HG02571 (cell line): ENCODE measurements around the gene AP1G1.

ENCODE experiments used
- ATAC-seq: cut with Tn5 transposase; IDR thresholded peaks from one replicate; pipeline ENCODE4 v1.9.1; 2021; ENCODE audit warnings: mild to moderate bottlenecking, moderate library complexity; ENCODE audit not compliant: unreplicated experiment

AP1G1 gene

DNA sequence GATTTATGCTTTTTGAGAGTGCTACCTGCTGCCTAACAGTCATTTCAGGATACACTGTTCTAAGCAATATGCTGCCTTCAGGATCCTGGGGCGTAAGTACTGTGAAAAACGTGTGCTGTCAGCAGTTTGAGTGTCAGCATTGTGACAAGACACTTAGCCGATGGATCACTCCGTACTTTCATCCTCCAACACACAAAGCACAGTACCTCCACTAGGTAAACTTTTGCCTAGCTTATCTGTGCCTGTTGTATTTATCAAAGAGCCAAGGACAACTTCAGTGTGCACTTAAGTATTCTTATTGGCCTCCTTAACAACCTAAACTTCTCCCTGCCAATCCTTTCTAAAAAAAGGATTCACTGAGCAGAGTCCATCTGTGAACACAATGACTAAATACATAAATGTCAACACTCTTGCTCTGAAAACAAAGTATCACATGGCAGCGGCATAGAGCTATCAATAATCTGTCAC, 50.3 kb downstream of the AP1G1 start:
- no peak for ATAC-seq

DNA sequence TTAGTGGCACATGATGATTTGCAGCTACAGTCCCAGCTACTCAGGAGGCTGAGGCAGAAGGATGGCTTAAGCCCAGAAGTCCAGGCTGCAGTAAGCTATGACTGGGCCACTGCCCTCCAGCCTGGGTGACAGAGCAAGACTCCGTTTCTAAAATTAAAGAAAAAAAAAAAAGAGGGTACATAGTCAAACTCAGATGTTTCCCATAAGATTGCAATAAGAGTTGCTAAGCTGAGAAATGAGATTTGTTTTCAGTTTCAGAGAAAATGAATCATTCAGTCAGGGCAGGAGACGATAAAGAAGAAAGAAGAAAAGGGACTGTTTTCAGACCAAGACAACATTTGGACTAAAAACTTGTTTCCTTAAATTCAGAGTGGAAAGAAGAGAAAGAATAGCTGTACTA, 54.0 kb downstream of the AP1G1 start:
- ATAC-seq: no peak

DNA sequence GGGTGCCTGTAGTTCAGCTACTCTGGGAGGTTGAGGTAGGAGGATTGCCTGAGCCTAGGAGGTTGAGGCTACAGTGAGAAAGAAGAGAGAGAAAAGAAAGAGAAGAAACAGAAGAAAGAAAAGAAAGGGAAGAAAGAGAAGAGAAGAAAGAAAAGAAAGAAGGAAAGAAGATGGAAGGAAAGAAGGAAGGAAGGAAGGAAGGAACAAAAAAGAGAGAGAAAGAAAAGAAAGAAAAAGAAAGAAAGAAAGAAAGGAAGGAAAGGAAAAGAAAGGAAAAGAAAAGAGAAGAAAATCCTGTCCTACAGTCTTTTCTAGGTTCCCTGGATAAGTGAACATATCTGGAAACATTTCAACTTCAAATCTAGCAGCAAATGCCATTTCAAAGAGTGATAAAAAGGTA, 54.5 kb downstream of the AP1G1 start:
- ATAC-seq: no peak

DNA sequence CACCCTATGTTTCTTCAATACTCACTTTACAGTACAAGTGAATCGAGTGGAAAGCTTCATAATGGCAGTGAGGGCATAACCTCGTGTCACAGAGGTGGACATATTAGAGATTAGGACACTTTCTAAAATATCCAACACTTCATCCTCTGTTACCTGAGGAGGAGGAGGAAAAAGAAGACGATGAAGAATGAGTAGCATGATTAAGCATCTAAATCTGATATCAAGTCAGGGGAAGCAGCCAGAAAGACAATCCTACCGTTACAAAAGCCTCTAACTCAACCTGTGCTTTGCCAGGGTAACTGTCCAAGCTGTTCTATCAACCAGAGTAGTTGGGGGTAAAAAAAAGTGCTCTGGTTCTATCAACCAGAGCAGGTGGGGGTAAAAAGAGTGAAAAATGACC, 60.4 kb downstream of the AP1G1 start:
- ATAC-seq: no peak

DNA sequence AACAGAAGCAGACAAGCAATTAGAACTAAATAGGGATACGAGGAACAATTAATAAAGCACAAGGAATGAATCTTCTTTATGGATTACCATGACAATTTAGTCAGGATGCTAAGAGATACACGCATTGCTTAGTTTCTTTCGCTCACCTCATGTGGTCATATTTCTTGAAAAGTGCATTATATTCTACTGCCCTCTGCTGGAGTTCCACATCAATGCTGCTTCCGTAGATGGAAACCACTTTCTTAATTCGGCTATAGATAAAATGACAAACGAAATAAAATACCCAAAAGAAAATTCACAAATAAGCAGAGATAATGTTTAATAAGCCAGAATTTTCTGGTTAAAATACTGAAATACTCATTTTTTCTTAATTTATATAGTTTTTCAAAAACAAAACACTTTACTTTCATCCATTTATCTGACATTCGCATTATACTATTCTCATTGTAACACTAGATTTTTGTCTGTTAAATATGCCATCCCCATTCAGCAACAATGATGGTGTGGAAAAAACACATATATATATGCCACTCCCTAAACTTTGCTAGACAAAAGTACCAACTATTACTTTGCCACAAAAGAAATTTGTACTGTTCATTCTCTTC, 62.1 kb downstream of the AP1G1 start:
- no peak for ATAC-seq

DNA sequence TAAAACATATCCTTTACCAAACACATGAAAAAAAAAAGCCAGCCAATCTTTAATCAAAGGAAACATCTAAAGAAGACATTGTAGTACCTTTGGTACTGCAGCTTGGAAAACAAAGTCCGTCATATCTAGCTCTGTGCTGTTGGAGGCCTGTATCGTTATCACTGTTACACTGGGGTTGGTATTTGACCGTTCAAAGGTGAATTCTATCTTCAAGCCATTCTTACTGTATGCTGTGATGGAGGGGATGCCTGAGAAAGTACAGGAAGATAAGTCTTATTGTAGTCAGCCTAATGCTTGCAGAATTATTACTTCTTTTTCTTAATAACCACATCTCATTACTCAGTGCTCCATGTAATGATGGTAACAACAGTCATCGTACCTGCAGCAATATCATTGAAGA, 69.8 kb downstream of the AP1G1 start:
- ATAC-seq: no peak

DNA sequence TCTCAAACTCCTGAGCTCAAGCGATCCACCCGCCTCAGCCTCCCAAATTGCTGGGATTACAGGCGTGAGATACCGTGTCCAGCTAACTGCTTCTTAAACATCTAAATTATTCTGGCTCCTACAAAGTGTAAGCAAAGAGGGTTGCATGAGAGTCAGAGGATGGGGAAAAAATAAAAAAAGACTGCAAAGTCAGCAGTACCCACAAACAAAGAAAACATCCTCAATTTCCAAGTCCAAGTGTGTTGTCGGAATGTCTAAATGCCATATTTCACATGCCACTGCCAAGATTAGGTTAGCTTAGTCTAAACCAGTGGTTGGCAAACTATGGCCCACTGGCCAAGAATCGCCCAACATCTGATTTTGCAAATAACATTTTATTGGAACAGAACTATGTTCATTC, 71.1 kb downstream of the AP1G1 start:
- no peak for ATAC-seq

DNA sequence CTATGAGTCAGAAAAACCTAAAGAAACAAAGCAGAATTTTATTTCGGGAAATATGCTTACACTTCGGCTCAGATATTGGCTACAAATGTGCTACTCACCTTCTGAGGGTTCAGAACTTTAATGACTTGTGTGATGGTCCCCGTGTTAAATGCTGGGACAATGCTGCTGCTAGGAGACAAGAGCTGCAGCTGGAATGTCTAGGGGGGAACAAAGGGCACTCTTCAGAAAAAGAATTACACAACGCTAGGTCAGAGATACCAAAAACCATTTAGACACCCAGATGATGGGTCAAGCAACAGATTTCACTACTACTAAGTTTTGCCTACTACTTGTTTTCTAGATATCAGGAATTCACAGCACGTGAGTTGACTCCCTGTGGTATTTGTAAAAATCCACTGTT, 74.1 kb downstream of the AP1G1 start:
- ATAC-seq: no peak

DNA sequence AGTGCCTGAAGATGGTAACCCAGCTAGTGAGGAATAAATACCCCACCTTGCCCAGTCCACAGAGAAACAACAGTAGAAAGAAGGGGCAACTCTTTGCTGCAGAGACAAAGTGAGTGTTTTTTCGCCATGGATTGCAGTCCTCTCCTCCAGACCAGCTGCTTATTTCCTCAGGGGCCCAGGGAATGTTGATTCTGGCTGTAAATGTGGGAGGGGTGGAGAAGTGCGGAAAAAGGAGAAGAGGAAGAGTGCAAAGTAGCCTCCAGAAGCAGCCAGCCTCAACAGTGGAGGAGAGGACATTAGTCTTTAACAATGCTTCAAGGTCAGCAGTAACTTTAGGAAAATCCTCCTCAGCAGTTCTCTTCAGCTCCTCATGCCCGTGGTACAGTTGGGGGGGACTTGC, 76.0 kb downstream of the AP1G1 start:
- ATAC-seq: no peak

DNA sequence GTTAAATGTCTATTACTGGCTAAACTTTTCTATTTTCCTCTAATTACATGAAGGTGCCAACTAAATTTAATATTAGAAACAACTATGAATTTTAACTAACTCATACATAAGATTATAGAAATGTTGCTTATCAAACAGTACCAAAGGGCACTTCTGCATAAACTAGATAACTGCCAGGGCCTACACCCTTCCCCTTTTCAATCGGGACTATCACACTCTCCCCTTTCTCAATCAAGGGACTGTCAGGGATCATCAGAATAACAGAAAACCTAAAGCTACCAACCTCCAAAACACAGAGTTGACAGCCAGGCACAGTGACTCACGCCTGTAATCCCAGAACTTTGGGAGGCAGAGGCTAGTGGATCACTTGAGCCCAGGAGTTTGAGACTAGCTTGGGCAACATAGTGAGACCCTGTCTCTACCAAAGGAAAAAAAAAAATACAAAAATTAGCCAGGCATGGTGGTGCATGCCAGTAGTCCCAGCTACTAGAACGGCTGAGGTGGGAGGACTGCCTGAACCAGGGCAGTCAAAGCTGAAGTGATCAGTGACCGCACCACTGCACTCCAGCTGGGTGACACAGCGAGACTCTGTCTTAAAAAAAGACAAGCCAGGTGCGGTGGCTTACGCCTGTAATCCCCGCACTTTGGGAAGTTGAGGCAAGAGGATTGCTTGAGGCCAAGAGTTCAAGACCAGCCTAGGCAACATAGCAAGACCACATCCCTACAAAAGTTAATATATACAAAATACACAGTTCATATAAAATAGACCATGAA, 80.9 kb downstream of the AP1G1 start:
- no peak for ATAC-seq

DNA sequence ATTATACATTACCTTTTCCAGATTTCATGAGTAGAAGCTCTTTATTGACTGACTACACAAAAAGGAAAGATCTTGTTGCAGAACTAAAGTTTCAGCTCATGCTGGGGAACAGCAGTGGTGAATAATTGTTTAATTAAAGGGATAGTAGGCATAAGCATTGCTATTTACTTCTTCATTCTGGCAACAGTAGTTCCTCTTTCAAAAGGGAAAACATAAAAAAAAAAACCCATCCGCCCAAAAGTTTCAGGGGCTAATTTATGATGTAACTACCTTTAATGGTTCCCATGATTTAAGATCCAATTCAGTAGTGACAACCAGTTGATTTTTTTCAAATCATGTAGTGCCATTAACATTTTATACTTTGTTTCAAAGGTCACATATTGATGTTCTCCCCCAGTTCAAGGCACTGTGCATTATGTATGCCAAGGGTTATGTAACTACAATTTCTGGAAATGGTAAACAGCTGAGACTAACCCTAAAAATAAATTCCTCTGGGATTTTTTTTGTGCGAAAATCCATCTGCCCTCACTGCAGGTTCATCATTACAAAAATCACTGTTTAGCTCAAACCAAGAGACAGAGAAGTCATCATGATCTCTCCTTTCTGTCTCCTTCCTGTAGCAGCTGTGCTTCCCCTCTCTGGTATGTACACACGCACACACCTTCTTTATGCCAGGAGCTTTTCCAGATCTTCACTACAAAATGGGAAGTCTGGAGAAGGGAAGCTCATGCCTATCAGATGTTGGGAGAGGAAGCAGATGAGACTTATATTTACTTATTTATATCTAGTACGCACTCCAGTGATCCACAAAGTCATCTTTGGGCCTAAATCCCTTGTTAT, 81.9 kb downstream of the AP1G1 start:
- no peak for ATAC-seq

DNA sequence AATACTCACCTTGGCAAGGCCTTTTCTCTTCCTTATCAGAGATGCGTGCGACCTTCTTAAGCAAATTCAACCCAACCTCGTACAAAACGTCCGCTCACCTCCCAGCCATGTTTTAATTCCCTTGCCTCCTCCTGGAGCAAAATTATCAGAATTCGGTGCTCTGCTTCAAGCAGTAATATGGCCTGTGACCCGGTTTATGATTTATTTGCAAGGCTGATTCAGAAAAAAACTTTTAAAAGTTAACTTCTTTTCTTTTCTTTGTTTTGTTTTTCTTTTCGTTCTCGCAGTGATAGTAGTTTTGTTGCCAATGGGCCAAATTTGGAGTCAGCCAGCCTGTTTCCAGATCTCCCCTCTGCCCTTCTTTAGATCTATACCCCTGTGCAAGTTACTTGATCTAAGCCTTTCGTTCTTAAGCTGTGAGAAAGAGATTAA, 84.3 kb downstream of the AP1G1 start, which contains the start of gene PHLPP2:
Gene PHLPP2, minus strand, starts transcription at position 382 of the 432 bp plus-strand sequence. CDS start 9,906 bp downstream, outside the sequence.
- no peak for ATAC-seq

DNA sequence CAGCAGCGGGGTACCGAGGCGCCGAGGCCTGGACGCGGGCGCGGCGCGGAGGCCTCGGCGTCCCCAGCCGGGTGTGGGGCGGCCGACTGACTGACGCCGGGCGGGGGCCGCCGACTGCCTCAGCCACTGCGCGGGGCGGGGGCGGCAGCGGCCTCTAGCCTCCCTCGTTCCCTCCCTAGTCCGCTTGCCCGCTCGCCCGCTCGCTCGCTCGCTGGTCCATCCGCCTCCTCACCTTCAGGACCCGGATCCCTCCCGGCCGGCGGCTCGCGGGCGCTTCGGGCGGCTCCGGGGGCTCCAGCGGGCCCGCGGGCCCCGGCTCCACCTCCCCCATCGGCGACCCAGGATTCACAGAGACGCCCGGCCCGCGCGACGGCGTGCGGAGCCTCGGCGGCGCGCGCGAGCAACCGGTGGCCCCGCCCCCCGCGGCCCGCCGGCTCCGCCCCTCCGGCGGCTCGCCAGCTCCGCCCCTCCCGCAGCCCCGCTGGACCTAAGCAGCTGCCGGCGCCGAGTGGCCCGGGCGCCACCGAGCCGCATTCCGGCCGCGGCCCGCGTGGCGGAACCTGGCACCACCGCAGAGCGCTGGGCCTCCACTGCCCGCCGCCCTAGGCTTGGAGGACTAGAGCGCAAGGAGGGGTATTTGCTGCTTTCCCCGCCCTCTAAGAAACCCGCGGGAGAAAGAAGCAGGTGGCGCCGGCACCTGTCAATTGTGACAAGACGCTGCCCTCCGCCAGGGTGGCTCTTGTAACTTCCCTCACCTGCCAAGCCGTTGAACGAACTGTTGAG, 84.9 kb downstream of the AP1G1 start:
- ATAC-seq: peak; percentile 75

DNA sequence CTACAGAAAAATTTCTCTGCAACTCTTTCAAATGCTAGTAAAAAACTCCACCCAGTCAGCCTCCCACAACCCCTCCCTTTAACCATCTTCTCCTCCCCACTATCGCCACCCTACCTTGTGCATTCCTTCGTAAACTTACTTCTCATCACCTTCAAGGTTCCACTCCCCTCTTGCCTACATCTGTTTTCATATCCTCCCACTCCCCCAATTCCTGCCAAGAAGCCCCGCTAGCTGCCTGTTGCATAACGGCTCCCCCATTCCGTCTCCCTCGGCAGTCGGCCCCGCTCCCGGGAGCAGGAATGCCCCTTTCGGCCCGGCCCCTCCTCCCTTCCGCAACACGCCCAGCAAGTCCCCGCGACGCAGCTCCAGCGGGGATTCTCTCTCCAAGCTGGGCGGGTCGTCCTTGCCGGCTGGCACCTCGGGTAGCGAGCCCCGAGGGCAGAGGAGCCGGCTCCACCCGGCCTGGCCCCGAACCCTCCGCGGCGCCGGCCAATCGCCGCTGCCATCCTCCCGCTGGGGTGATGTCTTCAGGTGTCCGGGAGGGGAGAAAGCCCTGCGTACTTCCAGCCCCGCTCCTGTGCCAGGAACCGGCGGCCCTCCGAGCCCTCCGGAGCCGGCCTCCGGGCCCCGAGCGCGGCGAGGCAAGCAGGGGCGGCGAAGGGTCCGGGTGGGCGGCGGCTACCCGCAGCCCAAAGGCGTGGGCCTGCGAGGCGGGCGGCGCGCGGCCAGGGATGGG, 85.7 kb downstream of the AP1G1 start:
- peak; percentile 30 for ATAC-seq

DNA sequence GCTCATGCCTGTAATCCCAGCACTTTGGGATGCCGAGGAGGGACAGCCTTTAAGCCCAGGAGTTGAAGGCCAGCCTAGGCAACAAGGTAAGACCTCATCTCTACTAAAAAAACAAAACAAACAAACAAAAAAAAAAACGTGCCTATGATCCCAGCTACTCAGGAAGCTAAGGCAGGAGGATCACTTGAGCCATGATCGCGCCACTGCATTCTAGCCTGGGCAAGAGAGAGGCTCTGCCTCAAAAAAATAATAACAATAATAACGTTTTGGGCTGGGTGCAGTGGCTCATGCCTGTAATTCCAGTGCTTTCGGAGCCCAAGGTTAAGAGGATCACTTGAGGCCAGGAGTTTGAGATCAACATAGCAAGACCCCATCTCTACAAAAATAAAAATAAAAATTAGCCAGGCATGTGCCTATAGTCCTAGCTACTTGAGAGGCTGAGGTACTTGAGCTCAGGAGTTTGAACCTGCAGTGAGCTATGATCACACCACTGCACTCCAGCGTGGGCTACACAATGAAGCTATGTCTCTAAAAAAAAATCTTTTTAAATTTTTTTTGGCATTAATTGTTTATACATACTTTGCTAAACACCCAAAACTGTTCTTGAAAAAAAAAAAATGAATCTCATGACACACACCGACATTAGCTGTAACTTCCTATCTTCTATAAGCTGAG, 87.4 kb downstream of the AP1G1 start:
- ATAC-seq: no peak

DNA sequence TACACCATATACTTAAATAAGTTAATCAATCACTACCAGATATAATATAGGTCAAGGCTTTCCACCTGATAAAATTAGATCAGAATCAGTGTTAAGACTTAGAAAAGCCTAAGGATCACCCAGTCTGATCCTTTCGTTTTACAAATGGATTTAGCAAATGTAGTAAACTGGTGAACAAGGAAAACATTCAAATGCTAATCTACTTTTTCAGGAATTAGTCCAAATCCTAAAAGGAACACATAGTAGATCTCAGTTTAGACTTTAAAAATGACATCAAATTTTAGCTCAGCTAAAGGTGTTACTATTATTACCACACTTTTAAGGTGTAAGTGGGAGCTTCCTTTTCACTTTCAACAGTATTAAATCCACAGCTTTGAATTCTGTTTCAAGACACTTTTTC, 96.1 kb downstream of the AP1G1 start:
- no peak for ATAC-seq

DNA sequence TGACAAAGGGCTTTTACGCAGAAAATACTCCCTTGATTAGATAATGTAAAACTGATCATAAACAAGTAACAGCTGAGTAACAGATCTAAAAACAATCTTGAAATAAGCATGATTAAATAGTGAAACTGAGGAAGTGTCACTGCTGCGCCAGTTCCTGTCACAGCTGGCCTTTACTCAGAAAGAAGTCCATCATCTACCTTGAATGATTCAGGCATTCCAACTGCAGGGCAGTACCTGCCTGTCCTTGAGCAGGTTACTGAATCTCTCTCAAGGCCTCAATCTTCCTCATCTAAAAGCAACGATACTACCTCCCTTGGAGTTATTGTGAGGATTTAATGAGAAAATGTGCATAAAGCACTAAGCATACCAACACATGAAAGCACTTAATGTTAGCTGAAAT, 96.8 kb downstream of the AP1G1 start:
- ATAC-seq: no peak

DNA sequence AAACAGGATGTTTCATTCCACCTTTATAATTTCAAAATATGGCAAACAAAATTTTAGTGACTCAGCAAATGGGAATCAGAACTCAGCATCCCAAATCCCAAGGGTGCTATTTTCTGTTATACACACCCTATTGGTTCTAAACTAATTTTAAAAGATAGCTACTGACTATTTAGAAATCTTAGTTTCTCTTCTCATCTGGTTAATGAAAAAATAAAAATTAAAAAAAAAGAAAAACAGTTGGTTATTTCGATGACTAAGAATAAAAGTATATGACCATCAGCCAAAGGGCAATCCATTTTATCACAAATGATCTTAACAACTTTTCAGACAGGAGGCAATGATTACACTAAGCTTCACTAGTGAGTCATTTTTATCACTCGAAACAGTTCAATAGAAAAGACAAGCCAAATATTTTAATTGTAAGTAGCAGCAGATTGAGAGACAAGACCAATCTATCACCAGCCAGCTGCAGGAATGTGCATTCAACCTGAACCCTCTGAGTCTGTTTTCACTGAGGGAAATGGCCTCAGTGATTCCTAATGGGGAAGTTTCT, 99.3 kb downstream of the AP1G1 start:
- ATAC-seq: no peak

DNA sequence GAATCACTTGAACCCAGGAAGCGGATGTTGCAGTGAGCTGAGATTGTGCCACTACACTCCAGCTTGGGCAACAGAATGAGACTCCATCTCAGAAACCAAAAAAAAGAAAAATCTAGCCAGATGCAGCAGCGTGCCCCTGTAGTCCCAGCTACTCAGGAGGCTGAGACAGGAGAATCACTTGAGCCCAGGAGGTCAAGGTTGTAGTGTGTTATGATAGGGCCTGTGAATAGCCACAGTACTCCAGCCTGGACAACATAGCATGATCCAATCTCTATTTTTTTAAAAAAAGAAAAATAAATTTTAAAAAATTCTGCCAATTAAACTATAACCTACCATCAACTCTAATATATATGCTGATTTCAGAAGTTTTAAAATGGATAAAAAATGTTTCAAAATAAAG, 99.9 kb downstream of the AP1G1 start:
- ATAC-seq: no peak
